Transverse colon (tissue), 4 donors: ENCODE measurements around the gene IGSF21.

Source experiments
- EP300 ChIP-seq: sonication (generic); formaldehyde crosslinking; IDR thresholded peaks from one replicate; pipeline ENCODE4 v1.6.1; 2017; ENCODE audit warnings: antibody characterized with exemption, low read depth
- POLR2AphosphoS5 ChIP-seq, 3 donors: sonication (generic); formaldehyde crosslinking; IDR thresholded peaks; one replicate each; pipeline ENCODE4 v1.6.1; 2016; ENCODE audit warnings: antibody characterized with exemption in 3 of 3
- TF ChIP-seq, protein P1 (sequence below), 5 experiments: fragments of 200-600 bp in 3 of 5; fragments of 450-650 bp in 2 of 5; sonication (generic) in 3 of 5; IDR thresholded peaks; 1 replicate in 2 of 5; 2 replicates in 3 of 5; pipeline ENCODE4 v1.5.1; 2016 to 2017; ENCODE audit warnings: antibody characterized with exemption in 5 of 5, inconsistent platforms in 3 of 5, mild to moderate bottlenecking in 2 of 5, moderate library complexity in 1 of 5

GRCh38 chr1:18182398-18183160, 75.0 kb downstream of the IGSF21 start:
- TF ChIP-seq, protein P1, sequence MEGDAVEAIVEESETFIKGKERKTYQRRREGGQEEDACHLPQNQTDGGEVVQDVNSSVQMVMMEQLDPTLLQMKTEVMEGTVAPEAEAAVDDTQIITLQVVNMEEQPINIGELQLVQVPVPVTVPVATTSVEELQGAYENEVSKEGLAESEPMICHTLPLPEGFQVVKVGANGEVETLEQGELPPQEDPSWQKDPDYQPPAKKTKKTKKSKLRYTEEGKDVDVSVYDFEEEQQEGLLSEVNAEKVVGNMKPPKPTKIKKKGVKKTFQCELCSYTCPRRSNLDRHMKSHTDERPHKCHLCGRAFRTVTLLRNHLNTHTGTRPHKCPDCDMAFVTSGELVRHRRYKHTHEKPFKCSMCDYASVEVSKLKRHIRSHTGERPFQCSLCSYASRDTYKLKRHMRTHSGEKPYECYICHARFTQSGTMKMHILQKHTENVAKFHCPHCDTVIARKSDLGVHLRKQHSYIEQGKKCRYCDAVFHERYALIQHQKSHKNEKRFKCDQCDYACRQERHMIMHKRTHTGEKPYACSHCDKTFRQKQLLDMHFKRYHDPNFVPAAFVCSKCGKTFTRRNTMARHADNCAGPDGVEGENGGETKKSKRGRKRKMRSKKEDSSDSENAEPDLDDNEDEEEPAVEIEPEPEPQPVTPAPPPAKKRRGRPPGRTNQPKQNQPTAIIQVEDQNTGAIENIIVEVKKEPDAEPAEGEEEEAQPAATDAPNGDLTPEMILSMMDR (IDR thresholded peaks at IDR 0.05), result no peak
- no peak for TF ChIP-seq EP300
- no peak for TF ChIP-seq POLR2AphosphoS5 (IDR thresholded peaks at IDR 0.05)
